AG04449 (cell line): ENCODE data around the gene UBE2L3.

ENCODE experiments used
- CTCF ChIA-PET: fragments of 350-600 bp; formaldehyde crosslinking; extraction: SDS; loops from one replicate; lab custom pipeline; 2021; ENCODE audit warnings: antibody characterized with exemption; lab: Yijun Ruan, JAX
- POLR2A ChIA-PET: fragments of 400-600, 350-600 bp; formaldehyde crosslinking; extraction: SDS; loops from one replicate; lab custom pipeline; 2020; ENCODE audit warnings: antibody characterized with exemption, inconsistent platforms; lab: Yijun Ruan, JAX
- DNase-seq: peaks from one replicate; pipeline ENCODE4 v3.0.0-alpha.2; 2010; ENCODE audit warnings: low read depth, low spot score
- H3K4me3 ChIP-seq: 2 replicates; pipeline ENCODE4 v1.5.1; 2011; ENCODE audit warnings: low read depth, mild to moderate bottlenecking, control low read depth, low read length
- CTCF ChIP-seq: IDR thresholded peaks from one replicate; pipeline ENCODE4 v1.5.1; 2011; ENCODE audit warnings: mild to moderate bottlenecking, moderate library complexity, low read length, control low read depth, inconsistent platforms; ENCODE audit not compliant: insufficient read depth; ENCODE audit errors: missing control alignments

UBE2L3 gene

DNA sequence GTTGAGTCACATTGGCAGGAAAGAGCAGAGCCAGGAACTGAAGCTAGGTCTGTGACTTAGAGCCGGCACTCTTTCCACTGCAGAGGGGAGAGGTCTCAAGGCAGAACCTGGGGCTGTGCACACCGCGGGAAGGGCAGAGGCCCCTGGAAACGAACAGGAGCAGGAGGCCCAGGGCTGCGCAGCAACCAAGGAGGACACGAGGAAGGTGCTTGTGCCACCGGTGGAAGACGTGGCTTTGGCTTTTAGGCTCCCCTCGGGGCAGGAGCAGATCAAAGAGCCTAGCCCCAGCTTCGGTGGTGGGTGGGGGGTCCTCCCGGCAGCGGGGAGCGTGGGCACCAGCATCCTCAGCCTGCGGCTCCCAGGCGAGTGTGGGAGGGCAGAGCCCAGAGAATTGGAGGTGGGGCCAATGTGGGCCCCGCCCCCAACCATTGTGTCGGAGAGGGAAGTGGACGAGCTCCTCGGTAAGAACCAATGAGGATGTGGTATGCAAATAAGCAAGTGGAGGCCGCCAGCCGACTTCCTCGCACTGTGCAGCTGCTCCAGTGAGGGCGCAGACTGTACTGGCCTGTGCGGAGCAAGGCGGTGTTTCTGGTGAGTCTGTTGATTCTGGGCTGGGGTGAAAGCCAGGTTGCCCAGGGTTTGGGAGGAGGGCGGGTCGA is 64.9 kb downstream of the UBE2L3 start, which contains the start of gene CCDC116:
Gene CCDC116 (plus strand): TSS at position 524 of the 659 bp plus-strand sequence. CDS start 422 bp downstream, outside the sequence.
- CTCF ChIA-PET, result interaction anchor here (1.1 to 12.1 kb wide), 2 partner anchors 12 to 23 kb away, joined by 3 to 158 read pairs; partner anchors contain the start of gene SDF2L1
- POLR2A ChIA-PET, result interaction anchor here (1.0 kb wide), 1 partner anchor 9 kb away, joined by 3 read pairs; no protein-coding TSS in a partner anchor
- DNase-seq, result no peak

GRCh38 chr22:21632931-21633330 is 65.4 kb downstream of the UBE2L3 start:
- ChIA-PET POLR2A (interaction anchor here (1.0 kb wide), 1 partner anchor 9 kb away, joined by 3 read pairs; no protein-coding TSS in a partner anchor), CTCF (interaction anchor here (12.1 kb wide), 1 partner anchor 11 kb away, joined by 158 read pairs; the partner anchor contains the start of gene SDF2L1)

More for the DNA sequence above, 64.9 kb downstream of the UBE2L3 start, which contains the start of gene CCDC116:
- H3K4me3 ChIP-seq, result no peak within 1 kb of the TSS
- no peak for TF ChIP-seq CTCF

GRCh38 chr22:21633481-21633880 is 66.0 kb downstream of the UBE2L3 start:
- no peak for DNase-seq
- TF ChIP-seq CTCF, result no peak
- POLR2A ChIA-PET, result interaction anchor here (1.0 kb wide), 1 partner anchor 8 kb away, joined by 3 read pairs; no protein-coding TSS in a partner anchor
- CTCF ChIA-PET, result interaction anchor here (12.1 kb wide), 1 partner anchor 11 kb away, joined by 158 read pairs; the partner anchor contains the start of gene SDF2L1
- no peak overlapping the region for H3K4me3 ChIP-seq

More at GRCh38 chr22:21632931-21633330, 65.4 kb downstream of the UBE2L3 start:
- DNase-seq, result no peak
- H3K4me3 ChIP-seq, result no peak overlapping the region
- TF ChIP-seq CTCF, result no peak

DNA sequence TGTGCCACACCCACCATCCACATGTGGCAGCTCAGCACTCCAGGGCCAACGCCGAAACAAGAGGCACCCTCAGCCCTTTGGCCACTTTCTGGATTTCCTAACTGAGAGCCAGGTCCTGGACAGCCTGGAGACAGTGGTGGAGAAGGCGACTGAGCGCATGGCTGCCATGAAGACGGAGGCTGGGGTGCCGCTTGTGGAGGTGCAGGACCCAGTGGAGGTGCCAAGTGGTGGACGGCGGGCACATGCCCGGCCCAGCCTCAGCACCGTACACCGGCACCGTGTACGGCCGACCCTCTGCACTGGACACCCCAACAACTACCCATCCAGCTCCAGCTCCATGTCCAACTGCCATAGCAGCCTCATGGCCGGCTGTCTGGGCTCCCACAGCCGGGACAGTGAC is 66.6 kb downstream of the UBE2L3 start:
- CTCF ChIA-PET, result interaction anchor here (12.1 kb wide), 1 partner anchor 10 kb away, joined by 158 read pairs; the partner anchor contains the start of gene SDF2L1

GRCh38 chr22:21634844-21635243 is 67.3 kb downstream of the UBE2L3 start:
- DNase-seq, result no peak
- no peak overlapping the region for H3K4me3 ChIP-seq
- POLR2A ChIA-PET, result no interaction called here
- no peak for TF ChIP-seq CTCF
- CTCF ChIA-PET, result interaction anchor here (12.1 kb wide), 1 partner anchor 9 kb away, joined by 158 read pairs; the partner anchor contains the start of gene SDF2L1

More for the DNA sequence above, 66.6 kb downstream of the UBE2L3 start:
- TF ChIP-seq CTCF, result no peak
- no peak for DNase-seq
- H3K4me3 ChIP-seq, result no peak overlapping the region
- POLR2A ChIA-PET, result no interaction called here
